Measurements from ENCODE around the gene TBC1D4.

Gene TBC1D4

DNA sequence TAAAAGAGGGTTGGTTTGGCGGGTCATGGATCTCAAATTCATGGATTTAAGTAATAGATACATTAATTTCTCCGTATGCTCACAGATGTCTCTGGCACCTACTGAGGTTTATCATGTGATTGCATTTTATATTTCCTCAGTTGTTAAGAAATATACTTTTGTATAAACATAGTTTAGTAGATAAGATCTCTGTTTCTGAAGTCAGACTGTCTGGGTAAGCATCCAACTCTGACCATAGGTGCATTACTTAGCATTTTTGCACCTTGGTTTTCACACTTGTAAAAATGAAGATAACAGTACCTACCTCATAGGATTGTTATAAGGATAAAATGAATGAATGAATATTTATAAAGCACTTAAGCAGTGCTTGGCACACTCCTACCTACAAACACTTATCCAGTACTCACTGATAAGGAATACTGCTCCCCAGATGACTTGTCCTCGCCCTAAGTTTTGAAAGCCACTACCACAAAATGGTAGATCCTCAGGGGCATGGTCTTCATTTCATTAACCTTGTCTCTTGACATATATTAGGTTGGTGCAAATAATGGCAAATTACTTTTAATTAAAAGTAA, 29.2 kb upstream of the TBC1D4 start:
- no peak overlapping the region for H3K27ac ChIP-seq (ENCODE audit: low read depth, low read length)
- H3K4ac ChIP-seq (ENCODE audit: low read depth, low read length), result no peak overlapping the region
- H3K4me1 ChIP-seq (ENCODE audit: control insufficient read depth in 1 of 2, insufficient read depth in 2 of 2, low read length in 2 of 2), result no peaks in the 10 kb centered on the region
- H4K12ac ChIP-seq (ENCODE audit: low read depth, low read length), result no peak overlapping the region
- no peak overlapping the region for H3K4me2 ChIP-seq (ENCODE audit: low read length)
- no peaks in the 10 kb centered on the region for H3K27me3 ChIP-seq (ENCODE audit: insufficient read depth, low read length)
- H3K79me2 ChIP-seq (ENCODE audit: control insufficient read depth, insufficient read depth, low read length, poor library complexity), result no peaks in the 10 kb centered on the region
- no peak overlapping the region for H2AFZ ChIP-seq (ENCODE audit: insufficient read depth, low read length, poor library complexity)
- no peak overlapping the region for H3K14ac ChIP-seq (ENCODE audit: low read length)
- no peaks in the 10 kb centered on the region for H3K9me3 ChIP-seq (ENCODE audit: insufficient read depth, low read depth, low read length)
- DNase-seq, result no peak
- WGBS (ENCODE audit: extremely low coverage, insufficient coverage, insufficient read length), result no CpG with 5 or more reads among the region's 3 CpGs
- H2BK12ac ChIP-seq (ENCODE audit: low read length), result no peak overlapping the region
- H2BK120ac ChIP-seq (ENCODE audit: insufficient read depth, low read length, poor library complexity), result no peak overlapping the region
- H2AK5ac ChIP-seq (ENCODE audit: low read length), result no peak overlapping the region
- no peak overlapping the region for H2BK5ac ChIP-seq (ENCODE audit: low read depth, low read length, poor library complexity)
- H3K36me3 ChIP-seq (ENCODE audit: control insufficient read depth in 1 of 2, insufficient read depth in 2 of 2, low read length in 2 of 2), result no peaks in the 10 kb centered on the region
- H3K9ac ChIP-seq (ENCODE audit: low read length), result no peak overlapping the region
- no peak overlapping the region for H3K23ac ChIP-seq (ENCODE audit: low read length)
- H4K8ac ChIP-seq (ENCODE audit: low read depth, low read length), result no peak overlapping the region
- H4K91ac ChIP-seq (ENCODE audit: low read depth, low read length), result no peak overlapping the region
- no peak overlapping the region for H3K4me3 ChIP-seq (ENCODE audit: low read depth, low read length)
- H3K18ac ChIP-seq (ENCODE audit: low read length), result no peak overlapping the region
- no peaks in the 10 kb centered on the region for H3K79me1 ChIP-seq (ENCODE audit: low read length)

DNA sequence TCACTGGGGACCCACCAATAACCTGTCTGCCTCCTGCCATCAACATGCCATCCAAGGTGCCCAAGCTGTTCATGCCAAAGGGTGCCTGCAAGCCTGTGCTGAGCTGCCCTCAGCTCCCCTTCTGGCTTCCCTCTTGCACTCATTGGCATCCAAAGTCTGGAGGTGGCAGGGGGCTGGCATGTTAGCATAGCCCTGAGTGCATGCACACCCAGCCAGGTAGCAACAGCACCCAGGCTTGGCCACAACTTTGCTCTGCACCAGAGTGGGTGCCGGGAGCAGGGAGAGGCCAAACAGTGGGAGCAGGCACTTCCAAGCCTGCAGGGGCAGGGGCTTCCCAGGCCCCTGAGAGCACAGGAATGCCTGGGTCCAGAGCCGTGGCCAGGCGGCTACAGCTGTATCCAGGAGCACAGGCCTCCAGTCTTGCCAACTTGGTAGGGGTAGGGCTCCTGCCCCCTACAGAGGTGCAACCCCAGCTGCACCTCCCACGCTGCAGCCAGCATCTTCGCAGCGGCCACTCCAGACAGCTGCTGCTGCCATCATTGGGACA, 26.1 kb upstream of the TBC1D4 start:
- H2AK5ac ChIP-seq (ENCODE audit: low read length), result no peak overlapping the region
- H3K4ac ChIP-seq (ENCODE audit: low read depth, low read length), result no peak overlapping the region
- H2BK12ac ChIP-seq (ENCODE audit: low read length), result no peak overlapping the region
- H4K12ac ChIP-seq (ENCODE audit: low read depth, low read length), result no peak overlapping the region
- DNase-seq, result no peak
- H4K8ac ChIP-seq (ENCODE audit: low read depth, low read length), result no peak overlapping the region
- no peak overlapping the region for H3K4me2 ChIP-seq (ENCODE audit: low read length)
- no peak overlapping the region for H2AFZ ChIP-seq (ENCODE audit: insufficient read depth, low read length, poor library complexity)
- no peak overlapping the region for H2BK5ac ChIP-seq (ENCODE audit: low read depth, low read length, poor library complexity)
- H3K9ac ChIP-seq (ENCODE audit: low read length), result no peak overlapping the region
- H3K79me2 ChIP-seq (ENCODE audit: control insufficient read depth, insufficient read depth, low read length, poor library complexity), result no peaks in the 10 kb centered on the region
- no peaks in the 10 kb centered on the region for H3K36me3 ChIP-seq (ENCODE audit: control insufficient read depth in 1 of 2, insufficient read depth in 2 of 2, low read length in 2 of 2)
- H3K9me3 ChIP-seq (ENCODE audit: insufficient read depth, low read depth, low read length), result no peaks in the 10 kb centered on the region
- no peak overlapping the region for H3K23ac ChIP-seq (ENCODE audit: low read length)
- no peak overlapping the region for H3K27ac ChIP-seq (ENCODE audit: low read depth, low read length)
- H2BK120ac ChIP-seq (ENCODE audit: insufficient read depth, low read length, poor library complexity), result no peak overlapping the region
- no CpG with 5 or more reads among the region's 6 CpGs for WGBS (ENCODE audit: extremely low coverage, insufficient coverage, insufficient read length)
- no peaks in the 10 kb centered on the region for H3K4me1 ChIP-seq (ENCODE audit: control insufficient read depth in 1 of 2, insufficient read depth in 2 of 2, low read length in 2 of 2)
- no peak overlapping the region for H3K18ac ChIP-seq (ENCODE audit: low read length)
- no peak overlapping the region for H4K91ac ChIP-seq (ENCODE audit: low read depth, low read length)
- H3K27me3 ChIP-seq (ENCODE audit: insufficient read depth, low read length), result no peaks in the 10 kb centered on the region
- no peaks in the 10 kb centered on the region for H3K79me1 ChIP-seq (ENCODE audit: low read length)
- H3K14ac ChIP-seq (ENCODE audit: low read length), result no peak overlapping the region
- H3K4me3 ChIP-seq (ENCODE audit: low read depth, low read length), result no peak overlapping the region

DNA sequence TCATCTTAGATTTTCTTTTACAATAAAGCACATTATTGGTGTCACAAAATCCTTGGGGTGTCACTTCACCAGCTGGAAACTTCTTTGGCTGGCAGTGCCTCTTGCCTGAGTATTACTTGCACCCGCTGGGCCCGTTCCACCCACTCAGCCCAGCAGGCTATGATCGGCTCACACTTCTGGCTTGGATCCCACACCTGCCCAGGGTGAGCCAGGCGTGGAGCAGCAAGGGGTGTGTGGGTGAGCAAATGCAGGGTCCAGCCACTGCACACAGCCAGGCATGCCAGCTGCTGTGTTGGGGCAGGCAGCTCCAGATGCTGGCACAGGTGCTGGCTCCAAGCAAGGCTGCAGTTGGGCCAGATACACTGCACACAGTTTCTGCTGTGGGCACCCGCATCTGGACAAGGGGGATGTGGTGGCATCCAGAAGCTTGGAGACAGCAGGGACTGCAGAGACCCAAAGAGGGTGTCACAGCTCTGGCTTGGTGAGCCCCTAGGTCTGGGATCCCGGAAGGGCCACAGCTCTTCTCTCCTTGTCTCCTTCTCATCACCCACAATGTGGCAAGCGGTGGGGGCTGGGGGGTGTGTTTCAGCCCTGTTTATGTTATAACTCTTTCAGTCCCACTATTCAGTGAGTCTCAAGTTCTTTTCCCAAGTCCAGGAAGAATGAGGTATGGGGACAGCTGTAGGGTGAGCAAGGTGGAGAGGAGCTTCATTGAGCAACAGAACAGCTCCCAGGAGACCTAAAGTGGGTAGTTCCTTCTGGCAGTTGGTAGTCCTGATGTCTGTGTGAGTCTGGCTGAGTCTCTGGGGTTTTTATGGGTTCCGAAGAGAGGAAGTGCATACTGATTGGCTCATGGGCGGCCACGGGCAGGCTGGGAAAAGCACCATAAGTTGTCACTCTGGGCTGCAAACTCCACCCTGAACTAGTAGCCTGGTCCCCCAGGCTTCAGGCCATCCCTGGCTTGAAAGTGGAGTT, 25.3 kb upstream of the TBC1D4 start:
- no peak overlapping the region for H3K27ac ChIP-seq (ENCODE audit: low read depth, low read length)
- H4K91ac ChIP-seq (ENCODE audit: low read depth, low read length), result no peak overlapping the region
- no peak overlapping the region for H3K4ac ChIP-seq (ENCODE audit: low read depth, low read length)
- no peak overlapping the region for H4K8ac ChIP-seq (ENCODE audit: low read depth, low read length)
- no peak overlapping the region for H3K23ac ChIP-seq (ENCODE audit: low read length)
- H2AFZ ChIP-seq (ENCODE audit: insufficient read depth, low read length, poor library complexity), result no peak overlapping the region
- WGBS (ENCODE audit: extremely low coverage, insufficient coverage, insufficient read length), result no CpG with 5 or more reads among the region's 10 CpGs
- H3K4me3 ChIP-seq (ENCODE audit: low read depth, low read length), result no peak overlapping the region
- no peaks in the 10 kb centered on the region for H3K79me1 ChIP-seq (ENCODE audit: low read length)
- H3K79me2 ChIP-seq (ENCODE audit: control insufficient read depth, insufficient read depth, low read length, poor library complexity), result no peaks in the 10 kb centered on the region
- H3K4me1 ChIP-seq (ENCODE audit: control insufficient read depth in 1 of 2, insufficient read depth in 2 of 2, low read length in 2 of 2), result no peaks in the 10 kb centered on the region
- H3K18ac ChIP-seq (ENCODE audit: low read length), result no peak overlapping the region
- H2BK12ac ChIP-seq (ENCODE audit: low read length), result no peak overlapping the region
- H2BK5ac ChIP-seq (ENCODE audit: low read depth, low read length, poor library complexity), result no peak overlapping the region
- DNase-seq, result no peak
- no peaks in the 10 kb centered on the region for H3K27me3 ChIP-seq (ENCODE audit: insufficient read depth, low read length)
- H4K12ac ChIP-seq (ENCODE audit: low read depth, low read length), result no peak overlapping the region
- H3K9me3 ChIP-seq (ENCODE audit: insufficient read depth, low read depth, low read length), result no peaks in the 10 kb centered on the region
- no peaks in the 10 kb centered on the region for H3K36me3 ChIP-seq (ENCODE audit: control insufficient read depth in 1 of 2, insufficient read depth in 2 of 2, low read length in 2 of 2)
- H3K9ac ChIP-seq (ENCODE audit: low read length), result no peak overlapping the region
- no peak overlapping the region for H3K4me2 ChIP-seq (ENCODE audit: low read length)
- H2BK120ac ChIP-seq (ENCODE audit: insufficient read depth, low read length, poor library complexity), result no peak overlapping the region
- H2AK5ac ChIP-seq (ENCODE audit: low read length), result no peak overlapping the region
- H3K14ac ChIP-seq (ENCODE audit: low read length), result no peak overlapping the region

DNA sequence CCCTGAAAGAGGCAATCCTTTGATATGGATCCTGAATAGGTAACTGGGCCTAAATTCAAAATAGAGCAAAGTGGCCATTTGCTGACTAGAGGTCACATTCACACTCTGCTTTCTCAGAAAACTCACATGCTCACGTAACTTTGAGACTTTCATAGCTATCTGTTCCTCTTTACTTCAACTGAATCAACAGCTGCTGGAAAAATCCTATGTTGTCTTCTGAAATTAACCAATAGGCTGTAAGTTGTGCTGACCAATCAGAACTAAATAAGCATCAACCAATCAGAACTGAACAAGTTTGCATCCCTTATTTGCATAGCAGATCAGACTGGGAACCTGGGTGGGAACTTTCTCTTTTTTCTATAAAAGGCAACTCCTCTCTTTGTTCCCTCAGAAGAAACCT, 24.0 kb upstream of the TBC1D4 start:
- Histone ChIP-seq H3K27me3 (ENCODE audit: insufficient read depth, low read length) (no peaks in the 10 kb centered on the region), H3K23ac (ENCODE audit: low read length) (no peak overlapping the region)
- no CpG with 5 or more reads among the region's 1 CpG for WGBS (ENCODE audit: extremely low coverage, insufficient coverage, insufficient read length)

More for the DNA sequence above, 24.0 kb upstream of the TBC1D4 start:
- Histone ChIP-seq H3K9me3 (ENCODE audit: insufficient read depth, low read depth, low read length) (no peaks in the 10 kb centered on the region), H4K12ac (ENCODE audit: low read depth, low read length) (no peak overlapping the region), H3K27ac (ENCODE audit: low read depth, low read length) (no peak overlapping the region), H2BK120ac (ENCODE audit: insufficient read depth, low read length, poor library complexity) (no peak overlapping the region), H3K4me3 (ENCODE audit: low read depth, low read length) (no peak overlapping the region), H3K18ac (ENCODE audit: low read length) (no peak overlapping the region), H2AFZ (ENCODE audit: insufficient read depth, low read length, poor library complexity) (no peak overlapping the region), H2BK5ac (ENCODE audit: low read depth, low read length, poor library complexity) (no peak overlapping the region), H3K79me1 (ENCODE audit: low read length) (no peaks in the 10 kb centered on the region), H3K4ac (ENCODE audit: low read depth, low read length) (no peak overlapping the region), H2BK12ac (ENCODE audit: low read length) (no peak overlapping the region), H3K4me2 (ENCODE audit: low read length) (no peak overlapping the region), H3K9ac (ENCODE audit: low read length) (no peak overlapping the region), H3K4me1 (ENCODE audit: control insufficient read depth in 1 of 2, insufficient read depth in 2 of 2, low read length in 2 of 2) (no peaks in the 10 kb centered on the region), H4K8ac (ENCODE audit: low read depth, low read length) (no peak overlapping the region), H2AK5ac (ENCODE audit: low read length) (no peak overlapping the region), H3K14ac (ENCODE audit: low read length) (no peak overlapping the region), H3K36me3 (ENCODE audit: control insufficient read depth in 1 of 2, insufficient read depth in 2 of 2, low read length in 2 of 2) (no peaks in the 10 kb centered on the region), H3K79me2 (ENCODE audit: control insufficient read depth, insufficient read depth, low read length, poor library complexity) (no peaks in the 10 kb centered on the region), H4K91ac (ENCODE audit: low read depth, low read length) (no peak overlapping the region)
- no peak for DNase-seq
